Smooth muscle cell (in vitro differentiated cells): Measurements from ENCODE around the gene BMPER. TPM values are rescaled to one million over a fixed set of nuclear protein-coding genes. Genes with fewer than 3 reads are reported as not detected.

Experiments
- DNase-seq: peaks from one replicate; lab custom pipeline; 2025; ENCODE audit not compliant: unreplicated experiment; lab: John Stamatoyannopoulos, UW
- H2AFZ ChIP-seq: fragments of 200-600 bp; sonication (generic); 2 replicates; pipeline ENCODE4 v1.6.0; 2016; ENCODE audit warnings: antibody characterized with exemption, low read depth, mild to moderate bottlenecking
- H3F3A ChIP-seq: fragments of 200-600 bp; sonication (generic); 2 replicates; pipeline ENCODE4 v1.6.0; 2017; ENCODE audit warnings: antibody characterized with exemption, low read depth
- H3K27ac ChIP-seq: fragments of 200-600 bp; sonication (generic); 2 replicates; pipeline ENCODE4 v1.5.1; 2016; ENCODE audit warnings: low read depth, mild to moderate bottlenecking
- H3K27me3 ChIP-seq: fragments of 200-600 bp; sonication (generic); 2 replicates; pipeline ENCODE4 v1.6.1; 2016; ENCODE audit warnings: low read depth, mild to moderate bottlenecking
- H3K36me3 ChIP-seq: fragments of 200-600 bp; sonication (generic); 2 replicates; pipeline ENCODE4 v1.5.1; 2016; ENCODE audit warnings: low read depth
- H3K4me1 ChIP-seq: fragments of 200-600 bp; sonication (generic); 2 replicates; pipeline ENCODE4 v1.5.1; 2016; ENCODE audit warnings: low read depth
- H3K4me2 ChIP-seq: fragments of 200-600 bp; sonication (generic); 2 replicates; pipeline ENCODE4 v1.6.0; 2016; ENCODE audit warnings: mild to moderate bottlenecking
- H3K4me3 ChIP-seq: fragments of 200-600 bp; sonication (generic); 2 replicates; pipeline ENCODE4 v1.5.1; 2016; ENCODE audit warnings: mild to moderate bottlenecking
- H3K79me2 ChIP-seq: fragments of 200-600 bp; sonication (generic); 2 replicates; pipeline ENCODE4 v1.6.0; 2016; ENCODE audit warnings: low read depth, mild to moderate bottlenecking
- H3K9ac ChIP-seq: fragments of 200-600 bp; sonication (generic); 2 replicates; pipeline ENCODE4 v1.6.0; 2016; ENCODE audit warnings: low read depth
- H3K9me3 ChIP-seq: fragments of 200-600 bp; sonication (generic); replicated peaks from 2 replicates; pipeline ENCODE4 v1.5.1; 2016; ENCODE audit warnings: low read depth
- H4K20me1 ChIP-seq: fragments of 200-600 bp; sonication (generic); 2 replicates; pipeline ENCODE4 v1.6.0; 2016; ENCODE audit warnings: low read depth
- CTCF ChIP-seq: fragments of 200-600 bp; sonication (generic); IDR thresholded peaks from 2 replicates; pipeline ENCODE4 v1.5.1; 2017; ENCODE audit warnings: borderline replicate concordance, mild to moderate bottlenecking, antibody characterized with exemption; ENCODE audit not compliant: insufficient read depth, poor library complexity, severe bottlenecking
- WGBS: methylation state at CpG from one replicate; pipeline ENCODE4 v1.1.7; 2016; ENCODE audit warnings: low lambda C conversion rate; 5-methylcytosine and 5-hydroxymethylcytosine counted together
- polyA plus RNA-seq: library from polyadenylated mRNA; unstranded; fragments of >200 nt; fragmentation: Nextera tagmentation; extraction: Ambion mirVana; gene quantifications from 2 replicates; pipeline ENCODE4 v1.2.1, GENCODE V29; 2016
- total RNA-seq: library from RNA; depleted of rRNA; stranded (reverse); fragments of >200 nt; gene quantifications from 2 replicates; pipeline ENCODE4 v1.2.3, GENCODE V29; 2014

Gene BMPER
- total and polyA plus RNA-seq, 2 experiments from 2014 or later = 3.0 to 21.9 TPM

GRCh38 chr7:33900501-33900900, 4.8 kb upstream of the BMPER start:
- Histone ChIP-seq H3K9me3 (no peaks in the 10 kb centered on the region), H4K20me1 (no peaks in the 10 kb centered on the region), H3K27ac (no peak overlapping the region), H3K4me2 (no peak overlapping the region), H3F3A (peaks cover 2% of the 10 kb centered on the region), H3K9ac (no peak overlapping the region), H2AFZ (no peak overlapping the region), H3K79me2 (no peaks in the 10 kb centered on the region), H3K4me1 (peaks cover 6% of the 10 kb centered on the region), H3K36me3 (no peaks in the 10 kb centered on the region), H3K4me3 (no peak overlapping the region), H3K27me3 (peaks cover 26% of the 10 kb centered on the region)
- no peak for TF ChIP-seq CTCF
- no peak for DNase-seq

- no peaks in the 10 kb centered on the region for H3K79me2 ChIP-seq
- H2AFZ ChIP-seq = no peak overlapping the region
Observed at GRCh38 chr7:33901199-33901598, 4.1 kb upstream of the BMPER start.

GRCh38 chr7:33901847-33902246, 3.5 kb upstream of the BMPER start:
- H3K36me3 ChIP-seq = no peaks in the 10 kb centered on the region
- no peak for TF ChIP-seq CTCF

More at GRCh38 chr7:33901199-33901598, 4.1 kb upstream of the BMPER start:
- peaks cover 6% of the 10 kb centered on the region for H3K4me1 ChIP-seq
- H3F3A ChIP-seq = peaks cover 2% of the 10 kb centered on the region
- 95% methylated on average over 4 of the region's 4 CpGs for WGBS
- H3K27me3 ChIP-seq = peaks cover 33% of the 10 kb centered on the region
- no peaks in the 10 kb centered on the region for H3K9me3 ChIP-seq
- H3K4me2 ChIP-seq = no peak overlapping the region
- DNase-seq = no peak
- no peaks in the 10 kb centered on the region for H4K20me1 ChIP-seq
- no peak overlapping the region for H3K4me3 ChIP-seq
- no peaks in the 10 kb centered on the region for H3K36me3 ChIP-seq
- no peak for TF ChIP-seq CTCF
- H3K27ac ChIP-seq = no peak overlapping the region
- H3K9ac ChIP-seq = no peak overlapping the region

GRCh38 chr7:33902746-33903145, 2.6 kb upstream of the BMPER start:
- H4K20me1 ChIP-seq = no peaks in the 10 kb centered on the region
- no peak overlapping the region for H3K9ac ChIP-seq
- H3K4me1 ChIP-seq = peaks cover 6% of the 10 kb centered on the region
- no peak for DNase-seq
- H3F3A ChIP-seq = peaks cover 2% of the 10 kb centered on the region
- H3K4me2 ChIP-seq = no peak overlapping the region
- TF ChIP-seq CTCF = no peak
- no peak overlapping the region for H3K27ac ChIP-seq
- H3K27me3 ChIP-seq = peaks cover 48% of the 10 kb centered on the region
- no peak overlapping the region for H3K4me3 ChIP-seq
- no peak overlapping the region for H2AFZ ChIP-seq
- no peaks in the 10 kb centered on the region for H3K36me3 ChIP-seq
- WGBS = 65% methylated on average over 4 of the region's 4 CpGs
- no peaks in the 10 kb centered on the region for H3K79me2 ChIP-seq
- H3K9me3 ChIP-seq = no peaks in the 10 kb centered on the region

More at GRCh38 chr7:33901847-33902246, 3.5 kb upstream of the BMPER start:
- Histone ChIP-seq H3K4me2 (no peak overlapping the region), H2AFZ (no peak overlapping the region), H4K20me1 (no peaks in the 10 kb centered on the region), H3K4me3 (no peak overlapping the region), H3F3A (peaks cover 2% of the 10 kb centered on the region), H3K27me3 (peaks cover 39% of the 10 kb centered on the region), H3K9ac (no peak overlapping the region), H3K79me2 (no peaks in the 10 kb centered on the region), H3K9me3 (no peaks in the 10 kb centered on the region), H3K27ac (no peak overlapping the region), H3K4me1 (peaks cover 6% of the 10 kb centered on the region)
- 44% methylated on average over 2 of the region's 2 CpGs for WGBS
- no peak for DNase-seq
